ENCODE measurements around the gene TKTL1.

Gene TKTL1

GRCh38 chrX:154325541-154325940 is 29.9 kb downstream of the TKTL1 start:
- H3K4me2 ChIP-seq = no peak overlapping the region
- H3K27me3 ChIP-seq (ENCODE audit: insufficient read depth, low read depth) = peaks cover 3% of the 10 kb centered on the region; the same call in 1 of the 2 replicates
- no peaks in the 10 kb centered on the region for H3K79me2 ChIP-seq (ENCODE audit: insufficient read depth, low read depth)
- TF ChIP-seq CTCF (conservative IDR thresholded peaks at IDR 0.05; ENCODE audit: low read depth, low read length) = no peak
- no peak overlapping the region for H3K9ac ChIP-seq
- H3K4me3 ChIP-seq (IDR thresholded peaks at IDR 0.05; ENCODE audit: insufficient read depth, low read depth, low read length) = no peak overlapping the region
- no peak overlapping the region for H2AFZ ChIP-seq (ENCODE audit: low read depth)
- H3K4me1 ChIP-seq (ENCODE audit: low read depth, poor library complexity, severe bottlenecking) = peaks cover 10% of the 10 kb centered on the region
- H3K27ac ChIP-seq = no peak overlapping the region
- H4K20me1 ChIP-seq (ENCODE audit: insufficient read depth) = no peaks in the 10 kb centered on the region
- no peaks in the 10 kb centered on the region for H3K36me3 ChIP-seq (ENCODE audit: insufficient read depth)

- Histone ChIP-seq H3K9ac (no peak overlapping the region), H3K27ac (no peak overlapping the region), H3K4me3 (IDR thresholded peaks at IDR 0.05; ENCODE audit: insufficient read depth, low read depth, low read length) (no peak overlapping the region), H4K20me1 (ENCODE audit: insufficient read depth) (no peaks in the 10 kb centered on the region), H3K79me2 (ENCODE audit: insufficient read depth, low read depth) (no peaks in the 10 kb centered on the region), H3K4me2 (no peak overlapping the region), H3K4me1 (ENCODE audit: low read depth, poor library complexity, severe bottlenecking) (peaks cover 2% of the 10 kb centered on the region), H3K36me3 (ENCODE audit: insufficient read depth) (no peaks in the 10 kb centered on the region), H2AFZ (ENCODE audit: low read depth) (no peak overlapping the region), H3K27me3 (ENCODE audit: insufficient read depth, low read depth) (peaks cover 3% of the 10 kb centered on the region; the same call in 1 of the 2 replicates)
- no peak for TF ChIP-seq CTCF (conservative IDR thresholded peaks at IDR 0.05; ENCODE audit: low read depth, low read length)
Measured at GRCh38 chrX:154327038-154327820, 31.6 kb downstream of the TKTL1 start.

- Histone ChIP-seq H3K4me3 (IDR thresholded peaks at IDR 0.05; ENCODE audit: insufficient read depth, low read depth, low read length) (no peak overlapping the region), H4K20me1 (ENCODE audit: insufficient read depth) (no peaks in the 10 kb centered on the region), H3K27ac (no peak overlapping the region), H3K36me3 (ENCODE audit: insufficient read depth) (no peaks in the 10 kb centered on the region), H3K9ac (no peak overlapping the region), H3K79me2 (ENCODE audit: insufficient read depth, low read depth) (no peaks in the 10 kb centered on the region), H3K4me2 (no peak overlapping the region), H3K4me1 (ENCODE audit: low read depth, poor library complexity, severe bottlenecking) (no peaks in the 10 kb centered on the region), H2AFZ (ENCODE audit: low read depth) (no peak overlapping the region), H3K27me3 (ENCODE audit: insufficient read depth, low read depth) (peaks cover 3% of the 10 kb centered on the region; the same call in 1 of the 2 replicates)
- TF ChIP-seq CTCF (conservative IDR thresholded peaks at IDR 0.05; ENCODE audit: low read depth, low read length) = no peak
Measured at GRCh38 chrX:154328646-154329045, 33.1 kb downstream of the TKTL1 start.

- no peaks in the 10 kb centered on the region for H4K20me1 ChIP-seq (ENCODE audit: insufficient read depth)
- H3K4me2 ChIP-seq = no peak overlapping the region
- no peak overlapping the region for H3K9ac ChIP-seq
- no peak for TF ChIP-seq CTCF (conservative IDR thresholded peaks at IDR 0.05; ENCODE audit: low read depth, low read length)
- no peaks in the 10 kb centered on the region for H3K36me3 ChIP-seq (ENCODE audit: insufficient read depth)
- H3K79me2 ChIP-seq (ENCODE audit: insufficient read depth, low read depth) = no peaks in the 10 kb centered on the region
- H3K27me3 ChIP-seq (ENCODE audit: insufficient read depth, low read depth) = peaks cover 3% of the 10 kb centered on the region; the same call in 1 of the 2 replicates
- H2AFZ ChIP-seq (ENCODE audit: low read depth) = no peak overlapping the region
- no peaks in the 10 kb centered on the region for H3K4me1 ChIP-seq (ENCODE audit: low read depth, poor library complexity, severe bottlenecking)
- no peak overlapping the region for H3K4me3 ChIP-seq (IDR thresholded peaks at IDR 0.05; ENCODE audit: insufficient read depth, low read depth, low read length)
- no peak overlapping the region for H3K27ac ChIP-seq
Measured at GRCh38 chrX:154329294-154329693, 33.7 kb downstream of the TKTL1 start.
